Panc1 (cell line): ENCODE results near the gene FUT7.

Experiments used
- POLR2AphosphoS5 ChIP-seq: IDR thresholded peaks from 2 replicates; pipeline ENCODE4 v1.6.1; 2012; ENCODE audit warnings: mild to moderate bottlenecking, low read depth, low read length, moderate library complexity
- REST ChIP-seq, 2 experiments: IDR thresholded peaks; 2 replicates each; pipeline ENCODE4 v1.6.1; 2011 to 2012; ENCODE audit warnings: low read depth in 2 of 2, control low read depth in 1 of 2, low read length in 1 of 2, mild to moderate bottlenecking in 1 of 2, moderate library complexity in 1 of 2; ENCODE audit not compliant: insufficient read depth in 1 of 2
- TCF7L2 ChIP-seq: IDR thresholded peaks from 2 replicates; pipeline ENCODE4 v1.6.1; 2011; ENCODE audit warnings: mild to moderate bottlenecking, low read depth, low read length, inconsistent platforms
- TF ChIP-seq, protein P1 (sequence below): fragments of 450-650 bp; IDR thresholded peaks from 2 replicates; pipeline ENCODE4 v1.5.1; 2017; ENCODE audit warnings: mild to moderate bottlenecking

DNA sequence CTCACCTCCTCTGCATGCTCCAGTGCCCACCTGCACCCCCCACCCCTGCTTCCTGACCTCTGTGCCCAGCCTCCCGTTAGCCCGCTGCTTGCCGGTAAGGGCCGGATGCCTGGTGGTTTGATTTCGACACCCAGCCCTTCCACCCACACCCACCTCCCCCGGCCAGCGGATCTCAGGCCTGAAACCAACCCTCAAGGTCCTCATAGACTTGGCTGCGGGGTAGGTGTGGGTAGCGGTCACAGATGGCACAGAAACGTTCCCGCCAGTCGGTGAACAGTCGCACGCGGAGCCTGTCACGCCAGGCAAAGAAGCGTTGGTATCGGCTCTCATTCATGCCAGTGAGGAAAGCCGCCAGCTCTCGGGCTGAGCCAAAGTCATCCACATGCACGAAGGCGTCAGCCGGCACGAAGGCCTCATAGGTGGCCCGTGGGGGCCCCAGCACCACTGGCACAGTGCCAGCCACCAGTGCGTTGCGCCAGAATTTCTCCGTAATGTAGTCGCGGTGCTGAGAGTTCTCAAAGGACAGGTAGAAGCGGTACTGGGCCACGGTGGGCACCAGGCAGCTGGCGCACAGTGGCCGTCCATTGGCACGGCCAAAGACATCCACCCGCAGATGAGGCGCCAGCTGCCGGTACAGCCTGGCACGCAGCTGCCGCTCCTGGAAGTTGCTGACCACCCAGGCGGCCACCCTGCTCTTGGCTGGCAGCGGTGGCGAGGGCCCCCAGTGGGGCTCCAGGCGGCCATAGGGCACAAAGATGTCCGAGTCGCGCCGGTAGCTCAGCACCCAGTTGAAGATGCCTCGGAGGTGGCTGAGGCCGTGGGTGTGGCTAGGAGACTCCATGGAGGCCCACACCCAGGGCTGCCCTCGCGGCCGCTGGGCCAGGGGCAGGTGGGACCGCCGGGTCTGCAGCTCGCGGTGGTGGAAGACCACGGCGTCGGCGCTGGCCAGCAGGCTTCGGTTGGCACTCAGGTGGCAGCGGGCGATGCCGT lies 1.1 kb downstream of the FUT7 start:
- TF ChIP-seq REST (IDR thresholded peaks at IDR 0.05; ENCODE audit: insufficient read depth in 1 of 2, low read depth in 2 of 2, low read length in 1 of 2) (no peak), POLR2AphosphoS5 (no peak), TCF7L2 (no peak)
- TF ChIP-seq, protein P1, sequence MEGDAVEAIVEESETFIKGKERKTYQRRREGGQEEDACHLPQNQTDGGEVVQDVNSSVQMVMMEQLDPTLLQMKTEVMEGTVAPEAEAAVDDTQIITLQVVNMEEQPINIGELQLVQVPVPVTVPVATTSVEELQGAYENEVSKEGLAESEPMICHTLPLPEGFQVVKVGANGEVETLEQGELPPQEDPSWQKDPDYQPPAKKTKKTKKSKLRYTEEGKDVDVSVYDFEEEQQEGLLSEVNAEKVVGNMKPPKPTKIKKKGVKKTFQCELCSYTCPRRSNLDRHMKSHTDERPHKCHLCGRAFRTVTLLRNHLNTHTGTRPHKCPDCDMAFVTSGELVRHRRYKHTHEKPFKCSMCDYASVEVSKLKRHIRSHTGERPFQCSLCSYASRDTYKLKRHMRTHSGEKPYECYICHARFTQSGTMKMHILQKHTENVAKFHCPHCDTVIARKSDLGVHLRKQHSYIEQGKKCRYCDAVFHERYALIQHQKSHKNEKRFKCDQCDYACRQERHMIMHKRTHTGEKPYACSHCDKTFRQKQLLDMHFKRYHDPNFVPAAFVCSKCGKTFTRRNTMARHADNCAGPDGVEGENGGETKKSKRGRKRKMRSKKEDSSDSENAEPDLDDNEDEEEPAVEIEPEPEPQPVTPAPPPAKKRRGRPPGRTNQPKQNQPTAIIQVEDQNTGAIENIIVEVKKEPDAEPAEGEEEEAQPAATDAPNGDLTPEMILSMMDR: no peak
